DOHH2 (cell line): ENCODE data around the gene TSNAX.

Experiments
- EZH2phosphoT487 ChIP-seq: fragments of 200-600 bp; sonication (generic); IDR thresholded peaks from 2 replicates; pipeline ENCODE4 v1.6.1; 2017; ENCODE audit warnings: borderline replicate concordance, mild to moderate bottlenecking, antibody characterized with exemption, low read length, moderate library complexity, mixed read lengths
- TF ChIP-seq, protein P1 (sequence below): fragments of 200-600 bp; sonication (generic); IDR thresholded peaks from one replicate; pipeline ENCODE4 v1.5.1; 2014; ENCODE audit warnings: antibody characterized with exemption, mild to moderate bottlenecking, low read depth, low read length; ENCODE audit not compliant: poor library complexity, severe bottlenecking

DNA sequence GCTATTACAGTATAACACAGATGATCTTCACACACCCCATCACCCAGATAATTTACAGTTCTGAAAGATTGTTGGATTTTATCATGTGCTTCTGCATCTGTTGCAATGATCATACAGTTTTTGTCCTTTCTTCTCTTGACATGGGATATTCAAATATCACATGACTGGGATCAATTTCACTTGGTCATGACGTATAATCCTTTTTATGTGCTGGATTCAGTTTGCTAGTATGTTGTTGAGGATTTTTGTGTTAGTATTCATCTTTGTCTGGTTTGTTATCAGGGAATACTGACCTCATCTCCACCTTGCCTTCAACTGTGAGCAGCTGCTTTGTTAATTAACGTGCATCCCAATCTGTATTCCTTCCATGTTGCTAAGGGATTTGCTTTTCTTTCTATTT, 53.4 kb downstream of the TSNAX start:
- no peak for TF ChIP-seq EZH2phosphoT487
- TF ChIP-seq, protein P1, sequence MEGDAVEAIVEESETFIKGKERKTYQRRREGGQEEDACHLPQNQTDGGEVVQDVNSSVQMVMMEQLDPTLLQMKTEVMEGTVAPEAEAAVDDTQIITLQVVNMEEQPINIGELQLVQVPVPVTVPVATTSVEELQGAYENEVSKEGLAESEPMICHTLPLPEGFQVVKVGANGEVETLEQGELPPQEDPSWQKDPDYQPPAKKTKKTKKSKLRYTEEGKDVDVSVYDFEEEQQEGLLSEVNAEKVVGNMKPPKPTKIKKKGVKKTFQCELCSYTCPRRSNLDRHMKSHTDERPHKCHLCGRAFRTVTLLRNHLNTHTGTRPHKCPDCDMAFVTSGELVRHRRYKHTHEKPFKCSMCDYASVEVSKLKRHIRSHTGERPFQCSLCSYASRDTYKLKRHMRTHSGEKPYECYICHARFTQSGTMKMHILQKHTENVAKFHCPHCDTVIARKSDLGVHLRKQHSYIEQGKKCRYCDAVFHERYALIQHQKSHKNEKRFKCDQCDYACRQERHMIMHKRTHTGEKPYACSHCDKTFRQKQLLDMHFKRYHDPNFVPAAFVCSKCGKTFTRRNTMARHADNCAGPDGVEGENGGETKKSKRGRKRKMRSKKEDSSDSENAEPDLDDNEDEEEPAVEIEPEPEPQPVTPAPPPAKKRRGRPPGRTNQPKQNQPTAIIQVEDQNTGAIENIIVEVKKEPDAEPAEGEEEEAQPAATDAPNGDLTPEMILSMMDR = no peak
